Left forelimb (tissue), 1 donor: ENCODE results near the gene PARD3.

Source experiments
- DNase-seq: peaks from one replicate; pipeline ENCODE4 v3.0.0-alpha.2; 2018; ENCODE audit warnings: low spot score

The PARD3 gene

GRCh38 chr10:34618611-34619010 is 196.5 kb downstream of the PARD3 start:
- DNase-seq = no peak

- no peak for DNase-seq
Measured at GRCh38 chr10:34615770-34616169, 199.3 kb downstream of the PARD3 start.

GRCh38 chr10:34613491-34613890 is 201.6 kb downstream of the PARD3 start:
- DNase-seq = no peak

- no peak for DNase-seq
Measured at GRCh38 chr10:34612938-34613337, 202.2 kb downstream of the PARD3 start.

- DNase-seq = no peak
Measured at GRCh38 chr10:34612446-34612845, 202.7 kb downstream of the PARD3 start.

GRCh38 chr10:34609287-34609940 is 205.7 kb downstream of the PARD3 start:
- no peak for DNase-seq

- DNase-seq = no peak
Measured at GRCh38 chr10:34607894-34608293, 207.2 kb downstream of the PARD3 start.

GRCh38 chr10:34606890-34607289 is 208.2 kb downstream of the PARD3 start:
- no peak for DNase-seq

- DNase-seq = no peak
Measured at GRCh38 chr10:34602478-34602877, 212.6 kb downstream of the PARD3 start.

- DNase-seq = no peak
Measured at GRCh38 chr10:34601691-34602090, 213.4 kb downstream of the PARD3 start.

- no peak for DNase-seq
Measured at GRCh38 chr10:34599026-34599795, 215.9 kb downstream of the PARD3 start.

GRCh38 chr10:34596351-34596750 is 218.7 kb downstream of the PARD3 start:
- no peak for DNase-seq

GRCh38 chr10:34593930-34594329 is 221.2 kb downstream of the PARD3 start:
- no peak for DNase-seq

- DNase-seq = no peak
Measured at GRCh38 chr10:34593374-34593890, 221.7 kb downstream of the PARD3 start.

- no peak for DNase-seq
Measured at GRCh38 chr10:34590793-34591192, 224.3 kb downstream of the PARD3 start.

GRCh38 chr10:34589275-34589674 is 225.8 kb downstream of the PARD3 start:
- DNase-seq = no peak

- DNase-seq = no peak
Measured at GRCh38 chr10:34587680-34588019, 227.4 kb downstream of the PARD3 start.

- no peak for DNase-seq
Measured at GRCh38 chr10:34587002-34587679, 228.0 kb downstream of the PARD3 start.

GRCh38 chr10:34585422-34586112 is 229.5 kb downstream of the PARD3 start:
- DNase-seq = no peak

- no peak for DNase-seq
Measured at GRCh38 chr10:34584164-34584563, 230.9 kb downstream of the PARD3 start.

- DNase-seq = no peak
Measured at GRCh38 chr10:34581801-34582532, 233.1 kb downstream of the PARD3 start.

- DNase-seq = no peak
Measured at GRCh38 chr10:34580643-34581042, 234.5 kb downstream of the PARD3 start.
